Liver (tissue), 9 donors: ENCODE data around the gene GUCY1A2. TPM values are rescaled to one million over a fixed set of nuclear protein-coding genes. Genes with fewer than 3 reads are reported as not detected.

Experiments used
- DNase-seq: peaks from one replicate; pipeline ENCODE4 v3.0.0-alpha.2; 2017; ENCODE audit warnings: low spot score
- H3K27ac ChIP-seq, 2 donors: one replicate each; pipeline ENCODE4 v1.7.0; 2013; ENCODE audit warnings: inconsistent platforms in 2 of 2, low read length in 2 of 2, control low read depth in 1 of 2, low read depth in 1 of 2, mild to moderate bottlenecking in 1 of 2
- H3K27me3 ChIP-seq, 4 donors: one replicate each; pipeline versions ENCODE4 v1.6.1 to v1.7.0; 2013; ENCODE audit warnings: low read length in 3 of 4, inconsistent platforms in 1 of 4, mild to moderate bottlenecking in 1 of 4, moderate library complexity in 1 of 4; ENCODE audit not compliant: control insufficient read depth in 4 of 4, insufficient read depth in 4 of 4
- H3K36me3 ChIP-seq, 4 donors: one replicate each; pipeline versions ENCODE4 v1.6.1 to v1.7.0; 2013; ENCODE audit warnings: low read length in 3 of 4, mild to moderate bottlenecking in 3 of 4, low read depth in 1 of 4, moderate library complexity in 1 of 4; ENCODE audit not compliant: control insufficient read depth in 4 of 4, insufficient read depth in 3 of 4
- H3K4me1 ChIP-seq, 4 donors: one replicate each; pipeline versions ENCODE4 v1.6.1 to v1.7.0; 2013; ENCODE audit warnings: low read length in 3 of 4, mild to moderate bottlenecking in 3 of 4, moderate library complexity in 1 of 4; ENCODE audit not compliant: control insufficient read depth in 4 of 4, insufficient read depth in 4 of 4
- H3K4me3 ChIP-seq, 3 donors: one replicate each; pipeline versions ENCODE4 v1.6.1 to v1.7.0; 2013; ENCODE audit warnings: low read length in 3 of 3, control low read depth in 1 of 3, low read depth in 1 of 3, mild to moderate bottlenecking in 1 of 3
- H3K9ac ChIP-seq, 2 donors: one replicate each; pipeline ENCODE4 v1.7.0; 2013; ENCODE audit warnings: low read length in 2 of 2, mild to moderate bottlenecking in 2 of 2, moderate library complexity in 2 of 2, control low read depth in 1 of 2, low read depth in 1 of 2
- H3K9me3 ChIP-seq, 4 donors: one replicate each; pipeline versions ENCODE4 v1.6.1 to v1.7.0; 2013; ENCODE audit warnings: low read length in 3 of 4; ENCODE audit not compliant: control insufficient read depth in 4 of 4
- ATF3 ChIP-seq: IDR thresholded peaks from 2 replicates; pipeline ENCODE4 v1.6.1; 2016; ENCODE audit warnings: antibody characterized with exemption
- CTCF ChIP-seq: fragments of 150-350 bp; IDR thresholded peaks from 2 replicates; pipeline ENCODE4 v1.5.1; 2017; ENCODE audit warnings: improper control_type of control experiment, low read depth, low read length; ENCODE audit not compliant: missing input control
- EGR1 ChIP-seq, 2 donors: IDR thresholded peaks; 2 replicates each; pipeline ENCODE4 v1.6.1; 2016 to 2018; ENCODE audit warnings: antibody characterized with exemption in 2 of 2, low read depth in 2 of 2
- FOXA1 ChIP-seq: IDR thresholded peaks from 2 replicates; pipeline ENCODE4 v1.6.1; 2016; ENCODE audit warnings: antibody characterized with exemption
- FOXA2 ChIP-seq: IDR thresholded peaks from 2 replicates; pipeline ENCODE4 v1.6.1; 2016; ENCODE audit warnings: antibody characterized with exemption
- GABPA ChIP-seq, 2 donors: IDR thresholded peaks in 1 of 2; conservative IDR thresholded peaks in 1 of 2; 2 replicates each; pipeline ENCODE4 v1.6.1; 2016; ENCODE audit warnings: antibody characterized with exemption in 2 of 2, mild to moderate bottlenecking in 1 of 2, moderate library complexity in 1 of 2
- HNF4A ChIP-seq, 2 donors: conservative IDR thresholded peaks; 2 replicates each; pipeline ENCODE4 v1.6.1; 2016; ENCODE audit warnings: antibody characterized with exemption in 2 of 2, mild to moderate bottlenecking in 2 of 2
- HNF4G ChIP-seq: IDR thresholded peaks from 2 replicates; pipeline ENCODE4 v1.6.1; 2016; ENCODE audit warnings: antibody characterized with exemption
- JUND ChIP-seq, 2 donors: IDR thresholded peaks; 2 replicates each; pipeline ENCODE4 v1.6.1; 2016; ENCODE audit warnings: antibody characterized with exemption in 2 of 2
- MAX ChIP-seq: IDR thresholded peaks from 2 replicates; pipeline ENCODE4 v1.6.1; 2016; ENCODE audit warnings: antibody characterized with exemption
- NR2F2 ChIP-seq: IDR thresholded peaks from 2 replicates; pipeline ENCODE4 v1.6.1; 2016; ENCODE audit warnings: antibody characterized with exemption
- RAD21 ChIP-seq, 2 donors: IDR thresholded peaks; 2 replicates each; pipeline ENCODE4 v1.6.1; 2016; ENCODE audit warnings: antibody characterized with exemption in 2 of 2, mild to moderate bottlenecking in 2 of 2
- REST ChIP-seq: IDR thresholded peaks from 2 replicates; pipeline ENCODE4 v1.6.1; 2016; ENCODE audit warnings: antibody characterized with exemption, mild to moderate bottlenecking
- RXRA ChIP-seq, 2 donors: IDR thresholded peaks; 2 replicates each; pipeline ENCODE4 v1.6.1; 2017 to 2018; ENCODE audit warnings: antibody characterized with exemption in 2 of 2, mild to moderate bottlenecking in 1 of 2
- SP1 ChIP-seq: IDR thresholded peaks from 2 replicates; pipeline ENCODE4 v1.6.1; 2018; ENCODE audit warnings: antibody characterized with exemption, mild to moderate bottlenecking
- TAF1 ChIP-seq: conservative IDR thresholded peaks from 2 replicates; pipeline ENCODE4 v1.6.1; 2016; ENCODE audit warnings: antibody characterized with exemption, mild to moderate bottlenecking
- YY1 ChIP-seq: IDR thresholded peaks from 2 replicates; pipeline ENCODE4 v1.6.1; 2016; ENCODE audit warnings: antibody characterized with exemption, mild to moderate bottlenecking
- ZBTB33 ChIP-seq: IDR thresholded peaks from 2 replicates; pipeline ENCODE4 v1.6.1; 2016; ENCODE audit warnings: antibody characterized with exemption
- WGBS: extraction: QIAGEN DNeasy Blood & Tissue Kit; methylation state at CpG from one replicate; pipeline ENCODE4 v1.1.7; 2013; 5-methylcytosine and 5-hydroxymethylcytosine counted together
- polyA plus RNA-seq, 2 donors: library from polyadenylated mRNA; stranded (reverse) in 1 of 2; unstranded in 1 of 2; fragments of 200-250 nt in 1 of 2; fragments of >200 nt in 1 of 2; fragmentation: Nextera tagmentation in 1 of 2; extraction: Ambion mirVana in 1 of 2; gene quantifications; one replicate each; pipeline versions ENCODE4 v1.2.1 to v1.2.3, GENCODE V29; 2013 to 2015
- total RNA-seq, 2 donors: library from RNA; depleted of rRNA; stranded (reverse); fragments of >200 nt; gene quantifications; one replicate each; pipeline ENCODE4 v1.2.3, GENCODE V29; 2014
- donor health status: healthy.
- donor health status: healthy.
- donor health status: healthy.
- donor health status: healthy.
- donor health status: healthy.

Gene GUCY1A2
- total and polyA plus RNA-seq, 4 donors: 0.55 to 4.4 (median 1.7) TPM

- no peak for TF ChIP-seq SP1
- no peak for TF ChIP-seq ATF3
- TF ChIP-seq FOXA2: no peak
- TF ChIP-seq RAD21 (IDR thresholded peaks at IDR 0.05): no peak
- no peak for TF ChIP-seq RXRA (IDR thresholded peaks at IDR 0.05)
- no peak for TF ChIP-seq ZBTB33
- TF ChIP-seq JUND (IDR thresholded peaks at IDR 0.05): no peak
- no peak for TF ChIP-seq YY1
- no peak for TF ChIP-seq EGR1 (IDR thresholded peaks at IDR 0.05; ENCODE audit: low read depth in 2 of 2)
- no peak for TF ChIP-seq MAX
- no peak for TF ChIP-seq HNF4A (conservative IDR thresholded peaks at IDR 0.05)
- TF ChIP-seq CTCF: no peak
- TF ChIP-seq NR2F2: no peak
- TF ChIP-seq HNF4G: no peak
- no peak for TF ChIP-seq GABPA (IDR thresholded peaks at IDR 0.05 in 1 of 2, conservative IDR thresholded peaks at IDR 0.05 in 1 of 2)
- no peak for TF ChIP-seq REST
- no peak for TF ChIP-seq TAF1
- no peak for TF ChIP-seq FOXA1
- Histone ChIP-seq H3K4me1 (no peaks in the 10 kb centered on the region), H3K9ac (no peak overlapping the region), H3K27ac (no peak overlapping the region), H3K4me3 (no peak overlapping the region), H3K9me3 (no peaks in the 10 kb centered on the region), H3K27me3 (no peaks in the 10 kb centered on the region), H3K36me3 (no peaks in the 10 kb centered on the region)
- DNase-seq: no peak
- WGBS: 76% methylated on average over 3 of the region's 3 CpGs
These were observed 21.0 kb downstream of the GUCY1A2 start for GRCh38 chr11:106997227-106997626.
